8988T (cell line): ENCODE measurements around the gene STAT6.
"Not testable (repeated sequence)": the region's sequence is repeated elsewhere in the genome, so short reads cannot be mapped to it uniquely, and the experiment has no call there.

Source experiments
- DNase-seq: peaks from one replicate; pipeline ENCODE4 v3.0.0; 2011

STAT6 gene

GRCh38 chr12:57087010-57087690, 24.0 kb downstream of the STAT6 start:
- no peak for DNase-seq

DNA sequence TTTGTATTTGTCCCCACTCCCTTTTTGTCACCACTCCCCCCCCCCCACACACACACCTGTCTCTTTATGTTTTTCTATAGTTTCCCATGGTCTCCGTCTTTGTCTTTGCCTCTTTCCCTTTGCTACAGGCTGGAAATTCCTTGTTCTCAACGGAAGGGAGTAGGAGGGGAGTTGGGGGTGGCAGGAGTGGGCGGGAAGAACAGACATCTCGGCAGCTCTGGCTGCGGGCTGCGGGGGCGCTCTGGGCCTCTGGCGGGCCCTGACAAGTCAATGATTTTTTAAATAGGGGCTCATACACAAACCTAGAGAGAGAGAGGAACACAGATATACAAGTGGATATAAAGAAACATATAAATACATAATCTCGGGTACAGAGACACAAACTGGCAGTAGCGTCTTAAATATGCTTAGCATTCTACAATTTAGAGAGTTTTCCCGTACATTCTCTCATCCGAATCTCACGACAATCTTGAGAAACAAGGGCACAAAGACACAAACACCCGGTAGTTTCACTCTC, 24.6 kb downstream of the STAT6 start:
- DNase-seq: no peak

- DNase-seq: no peak
Measured at GRCh38 chr12:57085999-57086492, 25.1 kb downstream of the STAT6 start.

DNA sequence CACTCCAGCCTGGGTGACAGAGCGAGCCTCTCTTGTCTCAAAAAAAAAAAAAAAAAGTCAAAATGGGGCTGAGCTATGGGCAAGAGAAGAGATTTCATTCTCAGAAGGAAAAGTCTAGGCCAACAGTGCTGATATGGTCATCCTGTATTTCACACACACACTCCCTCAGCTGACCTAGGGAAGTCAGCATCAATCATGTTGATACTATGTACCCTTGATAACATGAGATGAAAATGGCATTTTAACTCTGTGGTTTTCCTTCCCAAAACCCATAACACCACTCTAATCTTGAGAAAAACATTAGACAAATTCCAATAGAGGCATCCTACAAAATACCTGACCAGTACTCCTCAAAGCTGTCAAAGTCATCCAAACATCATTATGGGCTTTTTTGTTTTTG, 30.3 kb downstream of the STAT6 start:
- DNase-seq: no peak

- DNase-seq: no peak
Measured at GRCh38 chr12:57079821-57080220, 31.3 kb downstream of the STAT6 start.

DNA sequence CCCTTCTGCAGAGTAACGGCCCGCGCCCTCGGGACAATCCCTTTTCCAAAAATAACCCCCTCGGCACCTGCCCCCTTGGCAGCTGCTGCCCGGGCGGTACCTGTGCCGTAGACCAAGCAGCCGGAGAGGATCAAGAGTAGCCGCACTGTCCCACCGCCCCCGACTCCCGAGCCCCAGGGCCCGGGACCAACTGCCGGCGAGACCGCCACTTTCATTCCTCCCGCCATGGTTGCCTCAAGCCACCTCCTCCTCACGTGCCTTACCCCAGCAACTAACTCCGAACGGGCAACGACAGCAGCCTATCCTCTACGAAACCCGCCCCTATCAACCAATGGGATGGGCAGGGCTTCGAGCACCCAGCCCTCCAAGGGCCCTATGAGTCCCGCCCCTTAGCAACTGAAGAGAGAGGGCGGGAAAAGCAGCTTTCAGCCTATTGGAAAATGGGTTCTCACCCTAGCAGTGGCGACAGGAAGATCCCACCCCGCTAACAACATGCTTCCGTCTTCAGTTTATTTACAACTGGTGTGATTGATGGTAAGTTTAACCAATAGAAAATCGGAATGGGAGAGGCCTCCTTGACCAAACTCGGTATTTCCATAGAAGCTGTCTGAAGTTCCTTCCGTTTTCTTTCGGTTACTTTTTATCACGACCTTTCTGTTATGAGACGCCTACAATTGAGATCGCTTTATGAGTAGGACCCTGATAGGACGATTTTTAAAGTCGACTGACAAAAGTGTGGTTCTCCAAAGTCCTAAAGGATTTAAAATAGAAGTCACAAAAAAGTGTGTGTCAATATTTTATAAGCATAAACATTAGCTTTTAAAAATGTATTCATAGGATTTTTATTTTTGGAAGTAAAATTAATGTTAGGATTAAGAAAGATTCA, 32.4 kb downstream of the STAT6 start, which contains the start of gene NEMP1:
TSS of gene NEMP1 (minus strand) at position 273 of the 886 bp plus-strand sequence. CDS start at position 227, 46 bp downstream.
- no peak for DNase-seq

DNA sequence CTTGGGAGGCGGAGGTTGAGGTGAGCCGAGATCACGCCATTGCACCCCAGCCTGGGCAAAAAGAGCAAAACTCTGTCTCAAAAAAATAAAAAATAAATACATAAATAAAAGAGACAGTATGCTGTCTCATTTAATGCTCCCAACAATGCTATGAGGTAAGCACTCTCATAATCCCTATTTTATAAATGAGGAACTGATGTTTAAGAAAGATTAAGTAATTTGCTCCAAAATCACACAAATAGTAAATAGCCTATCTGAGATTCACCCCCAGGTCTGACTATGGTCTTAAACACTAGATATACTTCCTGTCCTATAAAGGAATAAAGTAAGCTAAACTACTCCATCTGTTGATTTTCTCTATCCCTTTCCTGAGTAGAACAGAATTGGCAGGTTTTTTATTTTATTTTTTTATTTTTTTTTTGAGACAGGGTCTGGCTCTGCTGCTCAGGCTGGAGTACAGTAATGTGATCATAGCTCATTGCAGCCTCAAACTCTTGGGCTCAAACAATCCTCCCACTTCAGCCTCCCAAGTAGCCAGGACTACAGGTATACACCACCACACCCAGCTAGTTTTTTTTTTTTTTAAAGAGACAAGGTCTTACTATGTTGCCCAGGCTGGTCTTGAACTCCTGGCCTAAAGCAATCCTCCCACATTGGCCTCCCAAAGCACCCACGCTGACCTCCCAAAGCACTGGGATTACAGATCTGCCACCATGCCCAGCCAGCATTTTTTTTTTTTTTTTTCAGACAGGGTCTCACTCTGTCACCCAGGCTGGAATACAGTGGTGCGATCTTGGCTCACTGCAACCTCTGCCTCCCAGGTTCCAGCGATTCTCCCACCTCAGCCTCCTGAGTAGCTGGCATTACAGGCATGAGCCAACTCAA, 37.4 kb downstream of the STAT6 start:
- DNase-seq: not testable (repeated sequence)

- no peak for DNase-seq
Measured at GRCh38 chr12:57072661-57073060, 38.5 kb downstream of the STAT6 start.

DNA sequence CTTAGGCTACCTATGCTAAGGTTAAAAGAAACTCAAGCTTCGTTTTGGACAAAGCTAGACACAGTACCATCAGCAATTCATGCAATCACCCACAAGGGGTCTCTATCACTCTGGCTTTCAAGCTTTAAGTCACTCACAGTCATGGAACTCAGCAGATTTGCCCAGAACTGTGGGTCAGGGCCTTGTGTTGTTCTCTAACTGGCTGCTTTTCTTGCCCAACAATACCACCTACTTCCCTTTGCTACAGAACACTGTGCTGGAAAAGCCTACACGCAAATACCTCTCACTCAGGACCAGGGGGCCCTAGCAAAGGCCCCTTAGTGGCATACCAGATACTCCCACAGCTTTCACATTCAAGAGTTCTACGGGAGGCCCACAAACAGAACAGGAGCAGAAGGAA, 41.6 kb downstream of the STAT6 start:
- no peak for DNase-seq

GRCh38 chr12:57066245-57066644, 44.9 kb downstream of the STAT6 start:
- no peak for DNase-seq

DNA sequence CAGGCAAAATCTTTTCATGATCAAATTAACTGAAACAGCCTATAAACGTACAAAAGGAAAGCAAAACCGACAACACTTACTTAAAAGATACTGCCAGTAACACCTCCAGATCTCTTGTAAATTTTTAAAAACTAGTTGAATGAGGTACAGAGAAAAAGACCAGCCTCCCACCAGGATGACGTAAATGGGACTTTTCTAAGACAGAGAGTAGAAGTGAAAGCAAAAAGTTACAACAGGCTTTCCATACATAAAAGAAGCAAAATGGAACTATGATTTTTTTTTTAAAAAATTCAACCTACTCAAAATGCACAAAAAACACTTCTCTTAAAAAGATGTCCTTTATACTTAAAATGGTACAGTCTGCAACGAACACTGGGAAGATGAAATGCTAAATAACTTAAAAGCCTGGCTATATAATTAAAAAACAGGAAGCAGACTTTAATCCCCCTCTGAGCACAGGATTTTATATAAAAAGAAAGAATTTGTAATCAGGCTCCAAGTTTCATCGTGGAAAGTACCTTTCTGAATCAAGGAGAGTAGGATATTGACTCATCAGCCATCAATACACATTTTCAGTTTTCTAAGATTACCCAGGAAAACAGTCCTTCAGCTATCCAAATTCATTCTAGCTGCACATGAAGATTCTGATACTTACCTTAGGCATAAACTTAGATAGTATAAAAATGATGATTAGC, 47.0 kb downstream of the STAT6 start:
- DNase-seq: no peak

GRCh38 chr12:57058454-57058853, 52.7 kb downstream of the STAT6 start:
- DNase-seq: no peak

DNA sequence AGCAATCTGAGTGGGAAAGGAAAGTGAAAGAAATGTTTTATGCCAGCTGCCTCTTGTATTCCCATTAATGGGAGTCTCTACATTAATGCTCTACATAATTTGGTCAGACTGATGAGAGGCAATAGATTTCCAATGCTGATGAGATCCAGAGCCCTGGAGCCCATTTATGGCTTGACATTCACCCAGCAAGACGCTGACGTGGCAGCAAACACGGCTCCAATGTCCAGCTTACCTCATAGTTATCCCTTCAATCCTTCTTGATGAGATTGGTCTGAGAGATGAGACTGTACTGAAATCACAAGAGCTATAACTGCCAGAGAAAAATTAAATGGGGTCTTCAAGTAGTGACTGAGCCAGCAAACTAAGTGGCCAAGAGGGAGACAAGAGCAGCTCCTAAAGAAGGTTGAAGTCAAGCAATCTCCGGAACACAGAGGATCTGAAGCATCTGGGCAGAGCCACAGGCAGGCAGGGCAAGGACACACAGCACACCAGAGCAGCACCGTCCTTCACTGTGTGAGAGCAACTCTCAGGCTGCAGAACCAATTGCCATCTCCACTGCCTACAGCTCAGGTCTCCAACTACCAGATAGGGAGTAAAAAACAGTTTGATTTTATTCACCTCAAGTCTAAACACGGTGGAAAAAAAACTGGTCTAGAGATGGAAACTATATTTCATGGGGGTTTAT, 54.0 kb downstream of the STAT6 start:
- DNase-seq: no peak

GRCh38 chr12:57055824-57056223, 55.3 kb downstream of the STAT6 start:
- DNase-seq: no peak

GRCh38 chr12:57053901-57054300, 57.3 kb downstream of the STAT6 start:
- not testable (repeated sequence) for DNase-seq

GRCh38 chr12:57053146-57053545, 58.0 kb downstream of the STAT6 start:
- not testable (repeated sequence) for DNase-seq

DNA sequence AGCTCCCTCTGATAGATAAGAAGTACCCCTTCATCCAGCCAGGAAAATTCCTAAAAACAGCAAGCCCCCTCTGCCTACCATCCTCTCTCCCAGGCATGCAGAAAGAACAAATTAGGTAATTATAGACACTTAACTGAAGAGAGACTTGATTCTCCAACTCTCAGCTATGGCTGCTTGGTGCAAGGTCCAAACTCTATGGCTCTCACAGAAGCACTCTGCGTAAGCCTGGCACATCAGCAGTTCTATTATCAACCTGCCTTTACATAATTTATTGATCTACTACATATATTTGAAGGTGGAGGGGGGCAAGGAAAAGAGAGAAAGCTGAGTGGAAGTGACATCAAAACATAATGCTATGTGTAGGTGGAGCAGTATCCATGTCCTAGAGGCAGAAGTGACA, 60.2 kb downstream of the STAT6 start:
- DNase-seq: no peak

- DNase-seq: no peak
Measured at GRCh38 chr12:57049890-57050289, 61.3 kb downstream of the STAT6 start, which contains the start of gene MYO1A. TSS of gene MYO1A (minus strand) at chr12:57050129. CDS start at chr12:57048323, 1,806 bp downstream.

DNA sequence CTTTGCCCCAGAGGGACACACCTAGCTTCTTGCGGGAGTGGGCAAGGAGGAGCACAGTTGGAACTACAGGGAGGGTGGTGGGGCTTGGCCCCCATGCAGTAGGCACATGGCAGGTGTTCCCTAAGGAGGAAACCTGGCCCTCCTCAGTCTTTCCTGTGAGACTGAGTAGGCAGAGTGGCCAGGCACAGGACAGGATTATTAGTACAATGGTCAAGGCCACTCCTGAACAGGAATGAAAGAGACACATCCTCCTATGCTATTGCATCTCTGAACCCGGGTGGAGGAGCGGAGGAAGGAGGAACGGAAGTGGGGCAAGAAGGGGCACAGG, 62.1 kb downstream of the STAT6 start:
- no peak for DNase-seq

- DNase-seq: no peak
Measured at GRCh38 chr12:57048423-57049118, 62.6 kb downstream of the STAT6 start.

- DNase-seq: no peak
Measured at GRCh38 chr12:57047981-57048380, 63.2 kb downstream of the STAT6 start.
